ENCODE results near the gene CDC42BPB.

Gene CDC42BPB

GRCh38 chr14:103072595-103073366 is 15.4 kb upstream of the CDC42BPB start:
- no peaks in the 10 kb centered on the region for H3K9me3 Mint-ChIP-seq
- H3K36me3 Mint-ChIP-seq (ENCODE audit: low read depth), result no peaks in the 10 kb centered on the region
- peaks cover 5% of the 10 kb centered on the region for H3K27me3 Mint-ChIP-seq (ENCODE audit: low read depth)
- H3K27ac Mint-ChIP-seq, result no peak overlapping the region
- no peak for DNase-seq (ENCODE audit: low spot score)
- H3K4me1 Mint-ChIP-seq (ENCODE audit: low read depth), result no peaks in the 10 kb centered on the region
- H3K4me3 Mint-ChIP-seq, result no peak overlapping the region

- Mint-ChIP-seq H3K4me1 (ENCODE audit: low read depth) (no peaks in the 10 kb centered on the region), H3K36me3 (ENCODE audit: low read depth) (no peaks in the 10 kb centered on the region), H3K27me3 (ENCODE audit: low read depth) (peaks cover 5% of the 10 kb centered on the region), H3K27ac (no peak overlapping the region), H3K9me3 (no peaks in the 10 kb centered on the region), H3K4me3 (no peak overlapping the region)
- no peak for DNase-seq (ENCODE audit: low spot score)
Measured at GRCh38 chr14:103071544-103072251, 14.3 kb upstream of the CDC42BPB start.

- Mint-ChIP-seq H3K27me3 (ENCODE audit: low read depth) (peaks cover 5% of the 10 kb centered on the region), H3K27ac (no peak overlapping the region), H3K9me3 (no peaks in the 10 kb centered on the region), H3K36me3 (ENCODE audit: low read depth) (no peaks in the 10 kb centered on the region), H3K4me1 (ENCODE audit: low read depth) (no peaks in the 10 kb centered on the region), H3K4me3 (no peak overlapping the region)
- DNase-seq (ENCODE audit: low spot score), result no peak
Measured at GRCh38 chr14:103070971-103071542, 13.7 kb upstream of the CDC42BPB start.

GRCh38 chr14:103070263-103070885 is 13.0 kb upstream of the CDC42BPB start:
- Mint-ChIP-seq H3K36me3 (ENCODE audit: low read depth) (no peaks in the 10 kb centered on the region), H3K4me1 (ENCODE audit: low read depth) (no peaks in the 10 kb centered on the region), H3K27me3 (ENCODE audit: low read depth) (peaks cover 5% of the 10 kb centered on the region), H3K4me3 (no peak overlapping the region), H3K9me3 (no peaks in the 10 kb centered on the region), H3K27ac (no peak overlapping the region)
- no peak for DNase-seq (ENCODE audit: low spot score)

- Mint-ChIP-seq H3K27me3 (ENCODE audit: low read depth) (peaks cover 3% of the 10 kb centered on the region), H3K4me1 (ENCODE audit: low read depth) (no peaks in the 10 kb centered on the region), H3K4me3 (no peak overlapping the region), H3K27ac (no peak overlapping the region), H3K36me3 (ENCODE audit: low read depth) (no peaks in the 10 kb centered on the region), H3K9me3 (no peaks in the 10 kb centered on the region)
- no peak for DNase-seq (ENCODE audit: low spot score)
Measured at GRCh38 chr14:103068351-103069073, 11.2 kb upstream of the CDC42BPB start.

GRCh38 chr14:103067231-103067954 is 10.0 kb upstream of the CDC42BPB start:
- Mint-ChIP-seq H3K4me1 (ENCODE audit: low read depth) (no peaks in the 10 kb centered on the region), H3K27ac (no peak overlapping the region), H3K4me3 (no peak overlapping the region), H3K27me3 (ENCODE audit: low read depth) (peaks cover 3% of the 10 kb centered on the region), H3K9me3 (no peaks in the 10 kb centered on the region), H3K36me3 (ENCODE audit: low read depth) (no peaks in the 10 kb centered on the region)
- DNase-seq (ENCODE audit: low spot score), result no peak

DNA sequence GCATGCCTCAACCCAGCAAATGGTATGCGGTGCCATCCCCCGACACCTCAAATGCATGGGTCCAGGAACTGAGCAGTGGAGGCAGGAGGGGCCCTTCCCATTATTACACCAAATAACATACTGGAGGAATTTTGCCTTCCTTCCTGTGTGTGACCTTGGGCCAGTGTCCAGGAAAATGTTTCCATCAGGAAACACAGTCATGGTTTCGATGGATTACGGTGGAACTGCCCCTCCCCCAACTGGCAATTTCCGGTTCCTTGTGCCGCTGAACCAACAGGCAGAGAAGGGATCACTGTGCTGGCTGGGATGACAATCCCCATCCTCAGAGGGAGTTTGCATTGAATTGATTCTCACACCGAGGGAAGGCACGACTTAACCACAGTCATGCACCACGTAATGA is 9.1 kb upstream of the CDC42BPB start:
- no peak for DNase-seq (ENCODE audit: low spot score)
- Mint-ChIP-seq H3K4me3 (no peak overlapping the region), H3K9me3 (no peaks in the 10 kb centered on the region), H3K4me1 (ENCODE audit: low read depth) (no peaks in the 10 kb centered on the region), H3K27me3 (ENCODE audit: low read depth) (peaks cover 13% of the 10 kb centered on the region), H3K27ac (no peak overlapping the region), H3K36me3 (ENCODE audit: low read depth) (no peaks in the 10 kb centered on the region)

DNA sequence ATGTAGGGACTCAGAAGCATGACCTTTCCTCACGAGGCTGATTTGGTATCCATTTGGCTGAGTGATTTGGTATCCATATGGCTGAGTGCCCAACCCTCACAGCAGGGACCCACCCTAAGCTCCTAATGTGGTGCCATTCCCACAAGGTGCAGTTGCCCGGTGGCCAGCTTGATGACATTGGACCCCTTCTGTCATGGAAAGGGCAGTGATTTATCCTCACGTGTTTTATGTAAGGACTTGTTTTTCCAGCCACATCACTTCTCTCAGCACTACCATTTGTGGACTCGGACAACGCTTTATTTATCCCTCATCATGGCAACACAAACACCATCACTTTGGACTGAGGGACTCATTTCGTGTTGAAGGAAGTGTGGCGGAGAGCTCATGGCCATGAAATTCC is 8.5 kb upstream of the CDC42BPB start:
- Mint-ChIP-seq H3K4me1 (ENCODE audit: low read depth) (no peaks in the 10 kb centered on the region), H3K27ac (no peak overlapping the region), H3K36me3 (ENCODE audit: low read depth) (no peaks in the 10 kb centered on the region), H3K27me3 (ENCODE audit: low read depth) (peaks cover 13% of the 10 kb centered on the region), H3K9me3 (no peaks in the 10 kb centered on the region), H3K4me3 (no peak overlapping the region)
- no peak for DNase-seq (ENCODE audit: low spot score)

GRCh38 chr14:103064978-103065377 is 7.6 kb upstream of the CDC42BPB start:
- no peak for DNase-seq (ENCODE audit: low spot score)
- Mint-ChIP-seq H3K27me3 (ENCODE audit: low read depth) (peaks cover 17% of the 10 kb centered on the region), H3K9me3 (no peaks in the 10 kb centered on the region), H3K27ac (no peak overlapping the region), H3K4me3 (no peak overlapping the region), H3K36me3 (ENCODE audit: low read depth) (no peaks in the 10 kb centered on the region), H3K4me1 (ENCODE audit: low read depth) (no peaks in the 10 kb centered on the region)

DNA sequence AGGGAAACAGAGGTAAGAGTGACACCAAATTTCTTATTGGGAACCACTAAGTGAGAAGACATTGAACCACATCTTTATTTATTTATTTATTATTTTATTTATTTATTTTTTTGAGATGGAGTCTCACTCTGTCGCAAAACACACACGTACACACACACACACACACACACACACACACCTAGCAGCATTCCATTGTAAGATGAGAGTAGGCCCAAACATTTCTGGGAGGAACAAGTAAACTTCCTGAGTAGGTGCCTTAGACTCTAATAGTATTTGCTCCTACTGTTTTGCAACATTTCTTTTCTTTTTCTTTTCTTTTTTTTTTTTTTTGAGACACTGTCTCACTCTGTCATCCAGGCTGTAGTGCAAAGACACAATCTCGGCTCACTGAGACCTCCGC is 7.1 kb upstream of the CDC42BPB start:
- Mint-ChIP-seq H3K9me3 (no peaks in the 10 kb centered on the region), H3K4me1 (ENCODE audit: low read depth) (no peaks in the 10 kb centered on the region), H3K27ac (no peak overlapping the region), H3K36me3 (ENCODE audit: low read depth) (no peaks in the 10 kb centered on the region), H3K27me3 (ENCODE audit: low read depth) (peaks cover 22% of the 10 kb centered on the region), H3K4me3 (no peak overlapping the region)
- no peak for DNase-seq (ENCODE audit: low spot score)

DNA sequence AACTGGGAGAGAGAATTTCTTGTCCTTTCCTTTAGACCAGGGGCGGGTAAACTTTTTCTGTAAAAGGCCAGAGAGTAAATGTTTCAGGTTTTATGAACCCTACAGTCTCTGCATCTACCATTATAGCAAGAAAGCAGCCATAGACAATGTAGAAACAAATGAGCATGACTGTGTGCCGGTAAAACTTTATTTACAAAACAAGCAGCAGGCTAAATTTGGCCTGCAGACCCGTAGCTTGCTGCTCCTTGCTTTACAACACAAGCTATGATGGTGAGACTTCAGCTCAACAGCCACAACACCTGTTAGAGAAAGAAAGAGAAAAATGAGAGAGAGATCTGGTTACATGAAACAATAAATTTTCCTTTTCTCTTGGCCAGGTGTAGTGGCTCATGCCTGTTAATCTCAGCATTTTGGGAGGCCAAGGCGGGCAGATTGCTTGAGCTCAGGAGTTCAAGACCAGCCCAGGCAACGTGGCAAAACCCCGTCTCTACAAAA is 4.2 kb upstream of the CDC42BPB start:
- no peak for DNase-seq (ENCODE audit: low spot score)
- Mint-ChIP-seq H3K36me3 (ENCODE audit: low read depth) (no peaks in the 10 kb centered on the region), H3K4me3 (no peak overlapping the region), H3K9me3 (no peaks in the 10 kb centered on the region), H3K27ac (no peak overlapping the region), H3K4me1 (ENCODE audit: low read depth) (no peaks in the 10 kb centered on the region), H3K27me3 (ENCODE audit: low read depth) (peaks cover 39% of the 10 kb centered on the region)

DNA sequence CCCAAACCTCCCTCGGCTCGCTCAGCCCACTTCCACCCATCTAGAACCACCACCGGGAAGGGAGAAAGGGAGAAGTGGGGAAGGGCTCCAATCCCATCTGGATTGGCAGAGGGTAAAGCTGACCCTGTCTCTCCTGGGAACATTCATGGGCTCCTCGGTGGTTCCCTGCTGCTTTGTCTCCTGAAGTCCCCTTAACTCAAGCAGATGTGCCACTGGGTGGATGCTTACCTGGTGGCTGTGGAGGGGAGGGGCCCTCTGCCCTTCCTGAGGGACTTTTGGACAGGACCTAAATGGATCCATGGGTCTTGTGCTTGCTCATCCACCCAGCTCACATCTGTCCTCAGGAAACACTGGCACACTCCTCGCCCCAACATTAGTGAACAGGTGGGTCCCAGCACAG is 2.2 kb upstream of the CDC42BPB start:
- Mint-ChIP-seq H3K36me3 (ENCODE audit: low read depth) (no peaks in the 10 kb centered on the region), H3K27ac (no peak overlapping the region), H3K27me3 (ENCODE audit: low read depth) (peaks cover 57% of the 10 kb centered on the region), H3K4me3 (no peak overlapping the region), H3K9me3 (no peaks in the 10 kb centered on the region), H3K4me1 (ENCODE audit: low read depth) (no peaks in the 10 kb centered on the region)
- DNase-seq (ENCODE audit: low spot score), result no peak

Measured in T-helper 2 cell treated with Interferon-gamma antibody and Interleukin-4, amounts not matched to agents 5 μg/mL and 100 μg/mL, for 36 hours (primary cell).